Stimulated activated CD4-positive, alpha-beta T cell treated with anti-CD3 and anti-CD28 coated beads, Interleukin-15, amount 100 ng/mL, for 24 hours (primary cell): ENCODE measurements around the gene PRCP.

Source experiments
- DNase-seq: peaks from one replicate; pipeline ENCODE4 v3.0.0-alpha.2; 2020

The PRCP gene

DNA sequence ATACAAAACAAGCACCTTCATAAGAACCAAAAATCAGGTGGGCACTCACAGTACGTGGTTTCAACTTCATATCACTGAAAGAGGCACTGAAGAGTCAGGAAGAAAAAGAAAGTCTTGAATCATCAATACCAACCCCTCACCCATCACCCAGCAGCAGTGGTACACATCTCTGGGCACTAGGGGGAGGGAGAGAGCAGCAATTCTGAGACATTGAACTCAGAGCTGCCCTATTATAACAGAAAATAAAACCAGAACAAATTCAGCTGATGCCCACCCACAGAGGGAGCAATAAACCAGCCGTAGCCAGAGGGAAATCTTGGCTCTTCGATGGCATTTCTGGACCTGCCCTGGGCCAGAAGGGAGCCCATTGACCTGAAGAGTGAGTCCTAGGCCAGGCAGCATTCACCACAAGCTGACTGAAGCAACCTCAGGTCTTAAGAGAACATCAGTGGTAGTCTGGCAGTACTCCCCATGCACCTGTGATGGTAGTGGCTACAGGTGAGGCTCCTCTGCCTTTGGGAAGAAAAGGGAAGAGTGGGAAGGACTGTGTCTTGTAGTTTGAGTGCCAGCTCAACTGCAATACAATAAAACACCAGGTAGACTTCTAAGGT lies 124.4 kb downstream of the PRCP start:
- DNase-seq, result peak; percentile 43

DNA sequence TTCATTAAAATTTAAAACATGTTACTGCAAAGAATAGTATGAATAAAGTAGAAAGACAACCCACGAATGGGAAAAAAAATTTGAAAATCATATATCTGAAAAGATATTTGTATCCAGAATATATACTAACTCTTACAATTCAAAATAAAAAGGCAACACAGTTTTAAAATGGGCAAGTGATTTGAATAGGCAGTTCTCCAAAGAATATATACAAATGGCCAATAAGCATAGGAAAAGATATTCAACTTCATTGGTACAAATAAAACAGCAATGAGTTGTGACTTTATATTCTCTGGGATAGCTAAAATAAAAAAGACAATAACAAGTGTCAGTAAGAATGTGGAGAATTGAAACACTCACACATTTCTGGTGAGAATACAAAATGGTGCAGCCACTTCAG lies 125.0 kb downstream of the PRCP start:
- no peak for DNase-seq
